Tibial nerve (tissue), 4 donors: ENCODE results near the gene CEP85L.

Source experiments
- EP300 ChIP-seq, 2 donors: sonication (generic); formaldehyde crosslinking; IDR thresholded peaks; one replicate each; pipeline ENCODE4 v1.6.1; 2017; ENCODE audit warnings: antibody characterized with exemption in 2 of 2, mild to moderate bottlenecking in 1 of 2
- POLR2A ChIP-seq, 2 donors: fragments of 450-650 bp; IDR thresholded peaks; one replicate each; pipeline ENCODE4 v1.6.1; 2017; ENCODE audit warnings: antibody characterized with exemption in 2 of 2, mild to moderate bottlenecking in 2 of 2, moderate library complexity in 2 of 2
- TF ChIP-seq, protein P1 (sequence below), 5 experiments: fragments of 200-600 bp in 3 of 5; fragments of 450-650 bp in 2 of 5; sonication (generic) in 3 of 5; IDR thresholded peaks; one replicate each; pipeline ENCODE4 v1.5.1; 2016 to 2019; ENCODE audit warnings: antibody characterized with exemption in 5 of 5, mild to moderate bottlenecking in 3 of 5, moderate library complexity in 2 of 5

DNA sequence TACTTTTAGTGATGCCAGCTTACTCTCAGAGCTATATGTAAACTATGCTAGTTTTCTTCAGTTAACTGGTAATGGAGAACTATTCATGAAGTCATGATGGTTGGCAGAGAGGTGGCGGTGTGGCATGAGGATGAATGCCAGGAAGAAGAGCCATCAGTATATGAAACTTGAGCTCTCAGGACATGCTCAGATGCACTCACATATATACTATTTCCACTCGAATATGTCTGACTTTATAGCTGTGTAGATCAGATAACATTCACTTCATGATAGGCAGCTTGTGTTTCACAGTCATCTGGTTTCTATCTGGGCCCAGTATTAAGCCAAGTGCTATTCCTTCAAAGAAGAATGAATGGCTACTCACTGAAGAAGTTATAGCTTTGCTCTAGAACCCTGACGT, 46.2 kb upstream of the CEP85L start:
- TF ChIP-seq EP300 (IDR thresholded peaks at IDR 0.05) (no peak), POLR2A (IDR thresholded peaks at IDR 0.05) (no peak)
- TF ChIP-seq, protein P1, sequence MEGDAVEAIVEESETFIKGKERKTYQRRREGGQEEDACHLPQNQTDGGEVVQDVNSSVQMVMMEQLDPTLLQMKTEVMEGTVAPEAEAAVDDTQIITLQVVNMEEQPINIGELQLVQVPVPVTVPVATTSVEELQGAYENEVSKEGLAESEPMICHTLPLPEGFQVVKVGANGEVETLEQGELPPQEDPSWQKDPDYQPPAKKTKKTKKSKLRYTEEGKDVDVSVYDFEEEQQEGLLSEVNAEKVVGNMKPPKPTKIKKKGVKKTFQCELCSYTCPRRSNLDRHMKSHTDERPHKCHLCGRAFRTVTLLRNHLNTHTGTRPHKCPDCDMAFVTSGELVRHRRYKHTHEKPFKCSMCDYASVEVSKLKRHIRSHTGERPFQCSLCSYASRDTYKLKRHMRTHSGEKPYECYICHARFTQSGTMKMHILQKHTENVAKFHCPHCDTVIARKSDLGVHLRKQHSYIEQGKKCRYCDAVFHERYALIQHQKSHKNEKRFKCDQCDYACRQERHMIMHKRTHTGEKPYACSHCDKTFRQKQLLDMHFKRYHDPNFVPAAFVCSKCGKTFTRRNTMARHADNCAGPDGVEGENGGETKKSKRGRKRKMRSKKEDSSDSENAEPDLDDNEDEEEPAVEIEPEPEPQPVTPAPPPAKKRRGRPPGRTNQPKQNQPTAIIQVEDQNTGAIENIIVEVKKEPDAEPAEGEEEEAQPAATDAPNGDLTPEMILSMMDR (IDR thresholded peaks at IDR 0.05): no peak
